Measurements from ENCODE around the gene ART1.
"Not testable (repeated sequence)": the region's sequence is repeated elsewhere in the genome, so short reads cannot be mapped to it uniquely, and the experiment has no call there.

ART1 gene

GRCh38 chr11:3644817-3645235, at the start of gene ART1:
Gene ART1 (plus strand): TSS chr11:3645128. CDS start chr11:3659214, 14,086 bp downstream.
- no peak for DNase-seq

GRCh38 chr11:3597743-3598142, 47.2 kb upstream of the ART1 start:
- DNase-seq: not testable (repeated sequence)

GRCh38 chr11:3600201-3600600, 44.7 kb upstream of the ART1 start:
- DNase-seq: not testable (repeated sequence)

- no peak for DNase-seq
These were observed 40.8 kb upstream of the ART1 start for GRCh38 chr11:3604167-3604566.

- no peak for DNase-seq
These were observed 39.7 kb upstream of the ART1 start for GRCh38 chr11:3605283-3605662.

- DNase-seq: no peak
These were observed 39.1 kb upstream of the ART1 start for GRCh38 chr11:3605771-3606203.

- no peak for DNase-seq
These were observed 35.3 kb upstream of the ART1 start for GRCh38 chr11:3609416-3610265.

GRCh38 chr11:3610846-3611245, 34.1 kb upstream of the ART1 start:
- DNase-seq: no peak

- DNase-seq: no peak
These were observed 32.8 kb upstream of the ART1 start for GRCh38 chr11:3611976-3612678.

GRCh38 chr11:3613998-3614741, 30.8 kb upstream of the ART1 start:
- no peak for DNase-seq

- DNase-seq: peak; percentile 54
These were observed 30.2 kb upstream of the ART1 start for GRCh38 chr11:3614742-3615171.

GRCh38 chr11:3615998-3616397, 28.9 kb upstream of the ART1 start:
- no peak for DNase-seq

GRCh38 chr11:3616721-3617460, 28.0 kb upstream of the ART1 start:
- no peak for DNase-seq

- DNase-seq: no peak
These were observed 26.9 kb upstream of the ART1 start for GRCh38 chr11:3617990-3618389.

GRCh38 chr11:3622521-3622920, 22.4 kb upstream of the ART1 start:
- no peak for DNase-seq

GRCh38 chr11:3623121-3623520, 21.8 kb upstream of the ART1 start:
- no peak for DNase-seq

- DNase-seq: no peak
These were observed 21.0 kb upstream of the ART1 start for GRCh38 chr11:3623767-3624458.

- no peak for DNase-seq
These were observed 18.5 kb upstream of the ART1 start for GRCh38 chr11:3626250-3626960.

GRCh38 chr11:3627291-3627690, 17.6 kb upstream of the ART1 start:
- no peak for DNase-seq

- no peak for DNase-seq
These were observed 13.6 kb upstream of the ART1 start for GRCh38 chr11:3631331-3631730.

- no peak for DNase-seq
These were observed 12.8 kb upstream of the ART1 start for GRCh38 chr11:3632070-3632660.

Measured in activated CD4-positive, CD25-positive, alpha-beta regulatory T cell treated with anti-CD3 and anti-CD28 coated beads, Interleukin-2, amount 50 U/mL, for 72 hours (primary cell).